ENCODE results near the gene FSCB.

DNA sequence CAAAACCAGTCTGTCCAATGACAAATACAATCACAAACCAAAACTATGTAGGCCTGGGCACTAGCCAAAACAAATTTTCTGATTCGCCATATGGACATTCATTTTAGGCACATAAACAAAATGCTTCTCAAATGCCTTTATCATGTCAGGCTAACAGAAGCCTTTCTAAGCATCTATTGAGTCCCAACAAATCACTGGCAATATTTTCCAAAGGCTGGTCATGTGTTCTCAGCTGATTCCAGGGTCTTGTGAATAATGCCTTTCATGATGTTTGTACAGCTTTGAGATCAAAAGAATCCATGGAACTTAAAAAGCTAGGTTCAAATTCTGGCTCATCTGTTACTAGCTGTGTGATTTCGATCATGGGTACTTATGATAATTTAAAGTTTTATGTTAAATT is 16.1 kb downstream of the FSCB start:
- no peak for TF ChIP-seq EZH2phosphoT487 (IDR thresholded peaks at IDR 0.05; ENCODE audit: low read length)
- no peak for TF ChIP-seq CTCF (IDR thresholded peaks at IDR 0.05; ENCODE audit: low read length)
- no peak for TF ChIP-seq EZH2 (optimal IDR thresholded peaks at IDR 0.05; ENCODE audit: low read depth, low read length)

All from MM.1S (cell line).